Psoas muscle (tissue), 8 donors: ENCODE data around the gene ARHGEF28. TPM values are rescaled to one million over a fixed set of nuclear protein-coding genes. Genes with fewer than 3 reads are reported as not detected.

Source experiments
- ATAC-seq, 4 donors: fragments of 200-7000 bp; cut with Tn5 transposase; one replicate each; pipeline ENCODE4 v1.9.1; 2020; ENCODE audit warnings: moderate library complexity in 3 of 4, mild to moderate bottlenecking in 2 of 4
- DNase-seq, 2 donors: peaks; one replicate each; pipeline ENCODE4 v3.0.0-alpha.2; 2020
- H3K27ac ChIP-seq: fragments of 200-600 bp; one replicate; pipeline ENCODE4 v1.8.0; 2022
- H3K27me3 ChIP-seq, 3 donors: fragments of 200-600 bp in 1 of 3; one replicate each; pipeline versions ENCODE4 v1.6.1 to v1.8.0; 2013 to 2022; ENCODE audit warnings: low read length in 2 of 3, mild to moderate bottlenecking in 2 of 3, moderate library complexity in 1 of 3; ENCODE audit not compliant: insufficient read depth in 3 of 3
- H3K36me3 ChIP-seq, 2 donors: fragments of 200-600 bp in 1 of 2; one replicate each; pipeline versions ENCODE4 v1.6.1 to v1.8.0; 2013 to 2022; ENCODE audit warnings: low read depth in 1 of 2, mild to moderate bottlenecking in 1 of 2, moderate library complexity in 1 of 2; ENCODE audit not compliant: insufficient read depth in 1 of 2
- H3K4me1 ChIP-seq: fragments of 200-600 bp; one replicate; pipeline ENCODE4 v1.8.0; 2022
- H3K4me3 ChIP-seq: fragments of 200-600 bp; one replicate; pipeline ENCODE4 v1.8.0; 2022; ENCODE audit warnings: mild to moderate bottlenecking
- H3K9me3 ChIP-seq: fragments of 200-600 bp; one replicate; pipeline ENCODE4 v1.8.0; 2022
- WGBS, 3 donors: extraction: QIAGEN DNeasy Blood & Tissue Kit; methylation state at CpG; one replicate each; pipeline versions ENCODE4 v1.1.6 to v1.1.7; 2013; 5-methylcytosine and 5-hydroxymethylcytosine counted together
- intact Hi-C, 2 donors: fragments of 100-400 bp; cut with DNase I; formaldehyde crosslinking; loops; one replicate each; pipeline versions ENCODE4 v1.11.0 to v1.14.2; 2022
- polyA plus RNA-seq, 3 donors: library from polyadenylated mRNA; stranded (reverse); fragments of 200-250 nt; gene quantifications; one replicate each; pipeline ENCODE4 v1.2.3, GENCODE V29; 2013
- total RNA-seq, 4 donors: library from RNA; stranded (reverse); fragmentation: NEBNext Ultra II Directional in 2 of 4; extraction: Animal tissue kit (Norgen Biotek cat#: 25700) in 2 of 4; gene quantifications; one replicate each; pipeline versions ENCODE4 v1.2.1 to v1.2.4, GENCODE V29; 2021 to 2023
- TF ChIP-seq, protein P1 (sequence below): fragments of 200-600 bp; IDR thresholded peaks from one replicate; pipeline ENCODE4 v1.8.0; 2022; ENCODE audit warnings: antibody characterized with exemption
- donor health status: healthy with polysubstance abuse.
- donor health status: DM: no; HTN: no; CAD: no; lungs with moderate emphysema.
- donor health status: Bipolar disorder and iron deficiency.
- donor health status: healthy.
- donor health status: DM: yes; HTN: yes; CAD: no.
- donor health status: DM: no; HTN: no; CAD: no.
- donor health status: DM: no; HTN: no; CAD: no.
- donor health status: DM: yes; HTN: yes; CAD: no.

ARHGEF28 gene
- total and polyA plus RNA-seq, 7 donors = 0.39 to 1.3 (median 1.00) TPM

DNA sequence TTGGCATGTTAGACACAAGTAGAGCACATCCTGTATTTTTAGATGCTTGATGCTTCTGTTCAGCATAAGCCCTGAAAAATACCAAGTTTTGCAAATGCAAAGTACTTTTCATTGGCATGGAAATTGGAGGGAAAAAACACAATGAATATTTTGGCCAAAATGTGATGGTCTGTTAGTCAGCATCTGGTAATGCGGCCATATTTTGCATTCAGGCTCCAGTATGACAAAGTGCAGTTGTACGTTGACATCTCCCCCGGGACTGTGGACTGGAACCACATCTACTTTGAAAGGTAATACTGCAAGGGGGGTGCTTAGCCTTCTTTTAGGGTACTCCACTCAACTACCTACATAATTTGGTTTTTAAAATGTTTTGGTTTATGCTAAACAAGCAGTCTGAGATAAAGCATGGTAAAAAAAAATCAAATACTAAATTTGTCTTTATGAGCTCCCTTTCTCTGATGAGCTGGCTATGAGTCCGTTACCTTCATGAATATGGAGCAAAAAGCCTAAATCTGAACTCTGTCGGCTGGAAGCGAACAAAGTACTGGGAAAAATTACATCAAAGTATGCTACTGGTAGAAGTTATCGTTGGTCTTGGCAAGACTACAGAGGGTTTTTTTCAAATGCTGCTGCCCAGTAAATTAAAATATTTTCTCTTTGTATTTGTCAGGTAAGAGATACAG, 297.0 kb downstream of the ARHGEF28 start:
- Histone ChIP-seq H3K4me3 (no peak overlapping the region), H3K36me3 (no peaks in the 10 kb centered on the region), H3K27ac (no peak overlapping the region), H3K4me1 (no peaks in the 10 kb centered on the region), H3K27me3 (no peaks in the 10 kb centered on the region), H3K9me3 (no peaks in the 10 kb centered on the region)
- no peak for DNase-seq
- intact Hi-C loops = no loop called here
- WGBS, 3 donors = 60 to 66% (median 63%) methylated on average over 7 of the region's 7 CpGs
- no peak for ATAC-seq
- TF ChIP-seq, protein P1, sequence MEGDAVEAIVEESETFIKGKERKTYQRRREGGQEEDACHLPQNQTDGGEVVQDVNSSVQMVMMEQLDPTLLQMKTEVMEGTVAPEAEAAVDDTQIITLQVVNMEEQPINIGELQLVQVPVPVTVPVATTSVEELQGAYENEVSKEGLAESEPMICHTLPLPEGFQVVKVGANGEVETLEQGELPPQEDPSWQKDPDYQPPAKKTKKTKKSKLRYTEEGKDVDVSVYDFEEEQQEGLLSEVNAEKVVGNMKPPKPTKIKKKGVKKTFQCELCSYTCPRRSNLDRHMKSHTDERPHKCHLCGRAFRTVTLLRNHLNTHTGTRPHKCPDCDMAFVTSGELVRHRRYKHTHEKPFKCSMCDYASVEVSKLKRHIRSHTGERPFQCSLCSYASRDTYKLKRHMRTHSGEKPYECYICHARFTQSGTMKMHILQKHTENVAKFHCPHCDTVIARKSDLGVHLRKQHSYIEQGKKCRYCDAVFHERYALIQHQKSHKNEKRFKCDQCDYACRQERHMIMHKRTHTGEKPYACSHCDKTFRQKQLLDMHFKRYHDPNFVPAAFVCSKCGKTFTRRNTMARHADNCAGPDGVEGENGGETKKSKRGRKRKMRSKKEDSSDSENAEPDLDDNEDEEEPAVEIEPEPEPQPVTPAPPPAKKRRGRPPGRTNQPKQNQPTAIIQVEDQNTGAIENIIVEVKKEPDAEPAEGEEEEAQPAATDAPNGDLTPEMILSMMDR = no peak

DNA sequence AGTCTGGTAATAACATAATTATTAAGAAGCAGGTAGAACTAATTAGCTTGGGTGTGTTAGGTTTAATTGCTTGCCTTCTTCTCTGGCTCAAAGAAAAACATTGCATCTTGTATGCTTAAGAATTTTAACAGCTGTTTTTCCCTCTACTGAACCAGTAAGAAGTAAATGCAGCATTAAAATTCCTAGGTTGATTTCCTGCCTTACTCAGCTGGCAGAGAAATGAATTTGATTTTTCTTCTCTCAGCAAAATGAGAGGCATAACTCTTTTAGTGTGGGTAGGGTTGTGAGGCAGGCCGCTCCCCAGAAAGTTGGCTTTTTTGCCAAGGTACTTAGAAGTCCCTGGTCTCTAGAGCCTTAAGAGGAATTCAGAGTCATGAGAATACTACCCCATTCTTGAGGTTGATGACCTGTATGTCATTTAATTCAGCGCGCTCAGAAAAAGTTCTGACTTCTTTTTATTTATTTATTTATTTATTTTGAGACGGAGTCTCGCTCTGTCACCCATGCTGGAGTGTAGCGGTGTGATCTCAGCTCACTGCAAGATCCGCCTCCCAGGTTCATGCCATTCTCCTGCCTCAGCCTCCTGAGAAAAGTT, 302.6 kb downstream of the ARHGEF28 start:
- 70 to 77% (median 76%) methylated on average over 7 of the region's 7 CpGs for WGBS, 3 donors
- no peak for ATAC-seq
- TF ChIP-seq, protein P1 = no peak

DNA sequence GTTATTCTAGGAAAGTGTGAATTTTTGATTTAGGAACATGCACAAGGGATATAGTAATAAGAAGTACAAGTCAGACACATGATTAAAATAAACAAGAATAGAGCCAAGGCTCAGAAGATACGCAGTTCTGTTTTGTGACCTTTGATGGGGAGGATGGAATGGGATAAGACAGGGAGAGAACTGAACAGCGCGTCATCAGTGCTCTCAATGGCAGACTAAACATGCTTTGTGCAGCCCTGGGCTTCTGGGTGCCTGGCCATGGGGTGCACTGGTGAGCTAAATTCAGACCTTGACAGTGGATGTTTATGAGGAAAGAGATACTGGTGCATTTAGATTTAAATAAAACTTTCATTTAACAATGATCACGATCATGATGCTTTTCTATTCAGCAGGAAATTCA, 309.7 kb downstream of the ARHGEF28 start:
- H3K9me3 ChIP-seq = no peaks in the 10 kb centered on the region
- no peaks in the 10 kb centered on the region for H3K4me1 ChIP-seq
- no peak for ATAC-seq
- H3K4me3 ChIP-seq = no peak overlapping the region
- TF ChIP-seq, protein P1 = no peak
- 89 to 95% (median 93%) methylated on average over 4 of the region's 4 CpGs for WGBS, 3 donors
- intact Hi-C loops = no loop called here
- DNase-seq = no peak
- no peaks in the 10 kb centered on the region for H3K27me3 ChIP-seq
- no peak overlapping the region for H3K27ac ChIP-seq
- no peaks in the 10 kb centered on the region for H3K36me3 ChIP-seq

More for the DNA sequence above, 302.6 kb downstream of the ARHGEF28 start:
- Histone ChIP-seq H3K27me3 (no peaks in the 10 kb centered on the region), H3K9me3 (no peaks in the 10 kb centered on the region), H3K4me3 (no peak overlapping the region), H3K27ac (no peak overlapping the region), H3K4me1 (no peaks in the 10 kb centered on the region), H3K36me3 (no peaks in the 10 kb centered on the region)
- DNase-seq = no peak
- intact Hi-C loops = no loop called here

DNA sequence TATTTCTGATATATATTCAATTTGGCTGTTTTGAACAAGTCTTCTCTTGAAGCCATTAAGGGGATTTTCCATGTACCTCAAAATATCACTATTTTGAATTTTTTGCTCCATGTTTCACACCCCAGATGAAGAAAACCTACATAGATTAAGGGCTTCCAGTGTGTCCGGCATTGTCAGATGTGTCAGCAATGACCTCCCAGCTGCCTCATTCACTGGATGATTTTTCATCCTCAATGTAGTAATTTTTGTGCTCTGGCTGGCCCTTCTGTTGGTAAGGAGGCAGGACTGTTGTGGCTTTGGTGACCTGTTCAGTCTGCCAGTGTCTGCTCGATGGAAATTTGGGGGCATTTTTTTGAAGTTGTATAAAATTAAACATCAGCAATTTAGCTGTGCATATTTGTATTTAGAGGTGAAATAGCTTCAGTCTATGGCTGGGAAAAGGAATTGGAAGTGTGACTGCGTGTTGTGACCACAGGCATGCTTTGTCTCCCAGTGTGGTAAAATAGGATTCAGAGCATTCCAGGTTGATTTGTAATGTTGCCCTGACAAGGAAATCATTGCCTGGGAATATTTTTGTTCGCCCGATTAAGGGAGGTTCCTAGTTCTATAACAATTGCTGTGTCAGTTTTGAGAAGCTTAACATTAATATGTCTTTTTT, 312.4 kb downstream of the ARHGEF28 start:
- H3K36me3 ChIP-seq = no peaks in the 10 kb centered on the region
- H3K4me1 ChIP-seq = no peaks in the 10 kb centered on the region
- intact Hi-C loops = no loop called here
- TF ChIP-seq, protein P1 = no peak
- no peak overlapping the region for H3K4me3 ChIP-seq
- H3K9me3 ChIP-seq = no peaks in the 10 kb centered on the region
- no peak overlapping the region for H3K27ac ChIP-seq
- WGBS, 3 donors = 33 to 39% (median 34%) methylated on average over 5 of the region's 5 CpGs
- DNase-seq (no peak), ATAC-seq (peak in 1 of 4 donors; percentile 39)
- H3K27me3 ChIP-seq = no peaks in the 10 kb centered on the region
